Measurements from ENCODE around the gene ZNF652. TPM values are rescaled to one million over a fixed set of nuclear protein-coding genes. Genes with fewer than 3 reads are reported as not detected.

ZNF652 gene
- polyA plus RNA-seq, 1 donor from 2014 or later = 29.3 TPM

- Mint-ChIP-seq H3K36me3 (no peaks in the 10 kb centered on the region), H3K27ac (peak overlapping the region; percentile 59 to 88 (median 71)), H3K27me3 (no peaks in the 10 kb centered on the region), H3K4me3 (peak overlapping the region; percentile 35 to 99 (median 84)), H3K9me3 (no peaks in the 10 kb centered on the region), H3K4me1 (peaks cover 41 to 52% (median 41%) of the 10 kb centered on the region in 3 donors)
Observed at GRCh38 chr17:49358641-49359247, 3.3 kb downstream of the ZNF652 start.

GRCh38 chr17:49357516-49357915, 4.5 kb downstream of the ZNF652 start:
- H3K9me3 Mint-ChIP-seq = no peaks in the 10 kb centered on the region
- peak overlapping the region in 3 of 4 donors; percentile 0 to 99 (median 84) for H3K4me3 Mint-ChIP-seq
- H3K36me3 Mint-ChIP-seq = no peaks in the 10 kb centered on the region
- H3K27me3 Mint-ChIP-seq = no peaks in the 10 kb centered on the region
- H3K4me1 Mint-ChIP-seq = peaks cover 41 to 54% (median 45%) of the 10 kb centered on the region in 3 donors
- peak overlapping the region; percentile 0 to 88 (median 71) for H3K27ac Mint-ChIP-seq

- H3K9me3 Mint-ChIP-seq = no peaks in the 10 kb centered on the region
- no peak overlapping the region for H3K27ac Mint-ChIP-seq
- no peaks in the 10 kb centered on the region for H3K36me3 Mint-ChIP-seq
- H3K4me3 Mint-ChIP-seq = no peak overlapping the region
- H3K27me3 Mint-ChIP-seq = no peaks in the 10 kb centered on the region
- H3K4me1 Mint-ChIP-seq = peaks cover 39 to 53% (median 43%) of the 10 kb centered on the region in 3 donors
Observed at GRCh38 chr17:49356320-49356719, 5.7 kb downstream of the ZNF652 start.

GRCh38 chr17:49353607-49354006, 8.4 kb downstream of the ZNF652 start:
- H3K4me3 Mint-ChIP-seq = no peak overlapping the region
- H3K36me3 Mint-ChIP-seq = no peaks in the 10 kb centered on the region
- H3K27me3 Mint-ChIP-seq = no peaks in the 10 kb centered on the region
- H3K27ac Mint-ChIP-seq = no peak overlapping the region
- no peaks in the 10 kb centered on the region for H3K9me3 Mint-ChIP-seq
- H3K4me1 Mint-ChIP-seq = peaks cover 24 to 36% (median 27%) of the 10 kb centered on the region in 3 donors

- Mint-ChIP-seq H3K27ac (peak overlapping the region in 1 of 3 donors; percentile 23), H3K4me3 (no peak overlapping the region), H3K4me1 (peaks cover 15 to 29% (median 18%) of the 10 kb centered on the region in 3 donors), H3K27me3 (no peaks in the 10 kb centered on the region), H3K9me3 (no peaks in the 10 kb centered on the region), H3K36me3 (no peaks in the 10 kb centered on the region)
Observed at GRCh38 chr17:49352587-49353154, 9.4 kb downstream of the ZNF652 start.

GRCh38 chr17:49351572-49352140, 10.4 kb downstream of the ZNF652 start:
- peaks cover 12 to 29% (median 22%) of the 10 kb centered on the region in 3 donors for H3K4me1 Mint-ChIP-seq
- H3K27ac Mint-ChIP-seq = no peak overlapping the region
- no peaks in the 10 kb centered on the region for H3K9me3 Mint-ChIP-seq
- no peak overlapping the region for H3K4me3 Mint-ChIP-seq
- no peaks in the 10 kb centered on the region for H3K27me3 Mint-ChIP-seq
- H3K36me3 Mint-ChIP-seq = no peaks in the 10 kb centered on the region

- peaks cover 14 to 28% (median 22%) of the 10 kb centered on the region in 3 donors for H3K4me1 Mint-ChIP-seq
Observed at GRCh38 chr17:49349541-49349940, 12.5 kb downstream of the ZNF652 start.

GRCh38 chr17:49344914-49345313, 17.1 kb downstream of the ZNF652 start:
- Mint-ChIP-seq H3K27me3 (no peaks in the 10 kb centered on the region), H3K9me3 (no peaks in the 10 kb centered on the region), H3K27ac (peak overlapping the region in 1 of 3 donors; percentile 40), H3K4me1 (peaks cover 31 to 42% (median 40%) of the 10 kb centered on the region in 3 donors), H3K36me3 (no peaks in the 10 kb centered on the region), H3K4me3 (no peak overlapping the region)

More at GRCh38 chr17:49349541-49349940, 12.5 kb downstream of the ZNF652 start:
- Mint-ChIP-seq H3K27ac (no peak overlapping the region), H3K4me3 (peak overlapping the region in 1 of 4 donors; percentile 20), H3K27me3 (no peaks in the 10 kb centered on the region), H3K36me3 (no peaks in the 10 kb centered on the region), H3K9me3 (no peaks in the 10 kb centered on the region)

GRCh38 chr17:49343273-49343672, 18.8 kb downstream of the ZNF652 start:
- peaks cover 3% of the 10 kb centered on the region for H3K36me3 Mint-ChIP-seq
- no peaks in the 10 kb centered on the region for H3K27me3 Mint-ChIP-seq
- peak overlapping the region; percentile 37 to 93 (median 68) for H3K27ac Mint-ChIP-seq
- peaks cover 37 to 47% (median 44%) of the 10 kb centered on the region in 3 donors for H3K4me1 Mint-ChIP-seq
- peak overlapping the region; percentile 26 to 93 (median 62) for H3K4me3 Mint-ChIP-seq
- no peaks in the 10 kb centered on the region for H3K9me3 Mint-ChIP-seq

- H3K4me1 Mint-ChIP-seq = peaks cover 39 to 50% (median 46%) of the 10 kb centered on the region in 3 donors
- H3K9me3 Mint-ChIP-seq = no peaks in the 10 kb centered on the region
- no peaks in the 10 kb centered on the region for H3K27me3 Mint-ChIP-seq
- peak overlapping the region; percentile 17 to 93 (median 81) for H3K4me3 Mint-ChIP-seq
- peak overlapping the region; percentile 37 to 93 (median 46) for H3K27ac Mint-ChIP-seq
- H3K36me3 Mint-ChIP-seq = peaks cover 3% of the 10 kb centered on the region
Observed at GRCh38 chr17:49342575-49342936, 19.5 kb downstream of the ZNF652 start.

- Mint-ChIP-seq H3K27me3 (no peaks in the 10 kb centered on the region), H3K4me1 (peaks cover 39 to 43% (median 41%) of the 10 kb centered on the region in 3 donors), H3K9me3 (no peaks in the 10 kb centered on the region), H3K27ac (peak overlapping the region; percentile 10 to 95 (median 93)), H3K4me3 (peak overlapping the region; percentile 36 to 93 (median 82)), H3K36me3 (peaks cover 3% of the 10 kb centered on the region)
Observed at GRCh38 chr17:49341356-49341755, 20.7 kb downstream of the ZNF652 start.

GRCh38 chr17:49339354-49339753, 22.7 kb downstream of the ZNF652 start:
- H3K27ac Mint-ChIP-seq = peak overlapping the region in 1 of 3 donors; percentile 23
- H3K36me3 Mint-ChIP-seq = peaks cover 3% of the 10 kb centered on the region
- H3K9me3 Mint-ChIP-seq = no peaks in the 10 kb centered on the region
- peaks cover 34 to 42% (median 40%) of the 10 kb centered on the region in 3 donors for H3K4me1 Mint-ChIP-seq
- H3K4me3 Mint-ChIP-seq = no peak overlapping the region
- no peaks in the 10 kb centered on the region for H3K27me3 Mint-ChIP-seq

- no peaks in the 10 kb centered on the region for H3K9me3 Mint-ChIP-seq
- H3K4me1 Mint-ChIP-seq = peaks cover 37 to 46% (median 40%) of the 10 kb centered on the region in 3 donors
- H3K27ac Mint-ChIP-seq = peak overlapping the region in 1 of 3 donors; percentile 21
- H3K27me3 Mint-ChIP-seq = no peaks in the 10 kb centered on the region
- H3K4me3 Mint-ChIP-seq = peak overlapping the region in 1 of 4 donors; percentile 58
- H3K36me3 Mint-ChIP-seq = peaks cover 3% of the 10 kb centered on the region
Observed at GRCh38 chr17:49338883-49339282, 23.2 kb downstream of the ZNF652 start.

- Mint-ChIP-seq H3K4me1 (peaks cover 33 to 42% (median 36%) of the 10 kb centered on the region in 3 donors), H3K4me3 (peak overlapping the region in 1 of 4 donors; percentile 18), H3K27ac (no peak overlapping the region), H3K36me3 (peaks cover 3% of the 10 kb centered on the region), H3K27me3 (no peaks in the 10 kb centered on the region), H3K9me3 (no peaks in the 10 kb centered on the region)
Observed at GRCh38 chr17:49337884-49338283, 24.2 kb downstream of the ZNF652 start.

- H3K36me3 Mint-ChIP-seq = peaks cover 3% of the 10 kb centered on the region
- no peaks in the 10 kb centered on the region for H3K27me3 Mint-ChIP-seq
- no peaks in the 10 kb centered on the region for H3K9me3 Mint-ChIP-seq
- peak overlapping the region in 1 of 3 donors; percentile 17 for H3K27ac Mint-ChIP-seq
- H3K4me3 Mint-ChIP-seq = no peak overlapping the region
- peaks cover 23 to 29% (median 23%) of the 10 kb centered on the region in 3 donors for H3K4me1 Mint-ChIP-seq
Observed at GRCh38 chr17:49334744-49335512, 27.1 kb downstream of the ZNF652 start.
